Neuronal stem cell (in vitro differentiated cells): Measurements from ENCODE around the gene HDAC7.

ENCODE experiments used
- DNase-seq: peaks from one replicate; pipeline ENCODE4 v3.0.0-alpha.2; 2013; ENCODE audit warnings: low spot score
- H2AFZ ChIP-seq: one replicate; pipeline ENCODE4 v1.6.1; 2013; ENCODE audit warnings: mild to moderate bottlenecking, low read length, inconsistent platforms
- H2AK5ac ChIP-seq: 2 replicates; pipeline ENCODE4 v1.6.1; 2013; ENCODE audit warnings: low read depth, mild to moderate bottlenecking, inconsistent platforms, low read length, moderate library complexity, mixed read lengths
- H2BK120ac ChIP-seq: 2 replicates; pipeline ENCODE4 v1.6.1; 2013; ENCODE audit warnings: low read depth, mild to moderate bottlenecking, inconsistent platforms, low read length, moderate library complexity, mixed read lengths
- H2BK12ac ChIP-seq: one replicate; pipeline ENCODE4 v1.6.1; 2013; ENCODE audit warnings: low read length, inconsistent platforms
- H2BK15ac ChIP-seq: 2 replicates; pipeline ENCODE4 v1.6.1; 2013; ENCODE audit warnings: mild to moderate bottlenecking, low read length, inconsistent platforms, mixed read lengths
- H2BK5ac ChIP-seq: one replicate; pipeline ENCODE4 v1.6.1; 2013; ENCODE audit warnings: inconsistent platforms, mild to moderate bottlenecking, low read length, moderate library complexity
- H3K14ac ChIP-seq: one replicate; pipeline ENCODE4 v1.6.1; 2013; ENCODE audit warnings: low read length, inconsistent platforms
- H3K18ac ChIP-seq: 2 replicates; pipeline ENCODE4 v1.6.1; 2013; ENCODE audit warnings: low read length, inconsistent platforms
- H3K23ac ChIP-seq: 2 replicates; pipeline ENCODE4 v1.6.1; 2013; ENCODE audit warnings: low read depth, mild to moderate bottlenecking, mixed read lengths, low read length, inconsistent platforms; ENCODE audit not compliant: poor library complexity
- H3K27ac ChIP-seq: replicated peaks from 3 replicates; pipeline ENCODE4 v1.5.1; 2013; ENCODE audit warnings: low read length, inconsistent platforms
- H3K27me3 ChIP-seq, 3 experiments: 2 replicates each; pipeline ENCODE4 v1.6.1; 2013; ENCODE audit warnings: low read length in 3 of 3, mild to moderate bottlenecking in 2 of 3, inconsistent platforms in 1 of 3, low read depth in 1 of 3, mixed read lengths in 1 of 3, moderate library complexity in 1 of 3; ENCODE audit not compliant: control insufficient read depth in 3 of 3, insufficient read depth in 3 of 3
- H3K36me3 ChIP-seq, 2 donors: replicated peaks in 1 of 2; 2 replicates each; pipeline ENCODE4 v1.6.1; 2013; ENCODE audit warnings: low read length in 2 of 2; ENCODE audit not compliant: control insufficient read depth in 2 of 2, insufficient read depth in 2 of 2
- H3K4ac ChIP-seq: 2 replicates; pipeline ENCODE4 v1.6.1; 2013; ENCODE audit warnings: inconsistent platforms, mild to moderate bottlenecking, low read length, moderate library complexity
- H3K4me1 ChIP-seq, 2 donors: 1 replicate in 1 of 2; 2 replicates in 1 of 2; pipeline ENCODE4 v1.6.1; 2013; ENCODE audit warnings: low read length in 2 of 2, low read depth in 1 of 2; ENCODE audit not compliant: control insufficient read depth in 2 of 2, insufficient read depth in 1 of 2
- H3K4me2 ChIP-seq: one replicate; pipeline ENCODE4 v1.6.1; 2013; ENCODE audit warnings: mild to moderate bottlenecking, low read length, inconsistent platforms; ENCODE audit not compliant: insufficient read depth, poor library complexity, severe bottlenecking
- H3K4me3 ChIP-seq, 2 donors: 2 replicates each; pipeline ENCODE4 v1.5.1; 2013; ENCODE audit warnings: low read length in 2 of 2, mild to moderate bottlenecking in 2 of 2, inconsistent platforms in 1 of 2, moderate library complexity in 1 of 2
- H3K79me1 ChIP-seq: one replicate; pipeline ENCODE4 v1.6.1; 2013; ENCODE audit warnings: low read depth, mild to moderate bottlenecking, inconsistent platforms, low read length, moderate library complexity
- H3K9ac ChIP-seq: one replicate; pipeline ENCODE4 v1.6.1; 2013; ENCODE audit warnings: mild to moderate bottlenecking, low read depth, low read length, inconsistent platforms; ENCODE audit not compliant: poor library complexity
- H3K9me3 ChIP-seq, 2 donors: replicated peaks in 1 of 2; 2 replicates each; pipeline versions ENCODE3 to v1.6.1; 2013; ENCODE audit warnings: low read length in 2 of 2, mild to moderate bottlenecking in 2 of 2, inconsistent platforms in 1 of 2, low read depth in 1 of 2, mixed read lengths in 1 of 2, moderate library complexity in 1 of 2; ENCODE audit not compliant: control insufficient read depth in 2 of 2, insufficient read depth in 1 of 2
- H4K8ac ChIP-seq: one replicate; pipeline ENCODE4 v1.6.1; 2013; ENCODE audit warnings: low read depth, mild to moderate bottlenecking, inconsistent platforms, low read length, moderate library complexity
- H4K91ac ChIP-seq: one replicate; pipeline ENCODE4 v1.6.1; 2013; ENCODE audit warnings: low read length, low read depth, mild to moderate bottlenecking, inconsistent platforms; ENCODE audit not compliant: poor library complexity
- WGBS, 2 donors: extraction: QIAGEN DNeasy Blood & Tissue Kit; methylation state at CpG; one replicate each; pipeline ENCODE4 v1.1.7; 2013; ENCODE audit warnings: missing lambda C conversion rate in 2 of 2, mixed read lengths in 1 of 2; ENCODE audit not compliant: insufficient read length in 2 of 2, insufficient replicate concordance in 1 of 2; ENCODE audit errors: extremely low coverage in 2 of 2; 5-methylcytosine and 5-hydroxymethylcytosine counted together

HDAC7 gene

GRCh38 chr12:47750916-47751470 is 68.7 kb downstream of the HDAC7 start:
- H3K9me3 ChIP-seq: no peaks in the 10 kb centered on the region
- no peak for DNase-seq
- no peaks in the 10 kb centered on the region for H3K79me1 ChIP-seq
- no peaks in the 10 kb centered on the region for H3K27me3 ChIP-seq
- H3K4me2 ChIP-seq: no peak overlapping the region
- H2BK120ac ChIP-seq: no peak overlapping the region
- peaks cover 0 to under 1% of the 10 kb centered on the region in 2 donors for H3K4me1 ChIP-seq
- no peak overlapping the region for H2AFZ ChIP-seq
- no peak overlapping the region for H3K23ac ChIP-seq
- H3K9ac ChIP-seq: no peak overlapping the region
- H3K36me3 ChIP-seq: no peaks in the 10 kb centered on the region
- WGBS, 2 donors: no CpG with 5 or more reads among the region's 19 CpGs
- H2BK12ac ChIP-seq: no peak overlapping the region
- H2BK15ac ChIP-seq: peak overlapping the region; percentile 42
- H2AK5ac ChIP-seq: peak overlapping the region; percentile 67
- peak overlapping the region; percentile 39 for H3K18ac ChIP-seq
- no peak overlapping the region for H3K14ac ChIP-seq
- H4K8ac ChIP-seq: no peak overlapping the region
- no peak overlapping the region for H3K4me3 ChIP-seq
- no peak overlapping the region for H4K91ac ChIP-seq
- H3K27ac ChIP-seq: no peak overlapping the region
- no peak overlapping the region for H3K4ac ChIP-seq
- H2BK5ac ChIP-seq: no peak overlapping the region

GRCh38 chr12:47750229-47750798 is 69.4 kb downstream of the HDAC7 start:
- H3K4me2 ChIP-seq: no peak overlapping the region
- no peaks in the 10 kb centered on the region for H3K36me3 ChIP-seq
- no peak overlapping the region for H3K4me3 ChIP-seq
- no peak overlapping the region for H4K8ac ChIP-seq
- H2BK15ac ChIP-seq: peak overlapping the region; percentile 24
- no peak overlapping the region for H2BK5ac ChIP-seq
- H2AFZ ChIP-seq: no peak overlapping the region
- peak overlapping the region; percentile 69 for H3K18ac ChIP-seq
- H2BK120ac ChIP-seq: no peak overlapping the region
- H3K14ac ChIP-seq: no peak overlapping the region
- H3K9me3 ChIP-seq: no peaks in the 10 kb centered on the region
- H2AK5ac ChIP-seq: no peak overlapping the region
- H3K4ac ChIP-seq: no peak overlapping the region
- H4K91ac ChIP-seq: no peak overlapping the region
- H2BK12ac ChIP-seq: peak overlapping the region; percentile 36
- no peak overlapping the region for H3K27ac ChIP-seq
- WGBS, 2 donors: no CpG with 5 or more reads among the region's 10 CpGs
- DNase-seq: no peak
- H3K9ac ChIP-seq: peak overlapping the region; percentile 60
- peak overlapping the region; percentile 86 for H3K23ac ChIP-seq
- H3K27me3 ChIP-seq: no peaks in the 10 kb centered on the region
- peaks cover 0 to 4% of the 10 kb centered on the region in 2 donors for H3K4me1 ChIP-seq
- no peaks in the 10 kb centered on the region for H3K79me1 ChIP-seq

- Histone ChIP-seq H2AK5ac (peak overlapping the region; percentile 30), H3K9ac (peak overlapping the region; percentile 9), H2BK5ac (no peak overlapping the region), H3K23ac (peak overlapping the region; percentile 17), H3K79me1 (no peaks in the 10 kb centered on the region), H2BK120ac (no peak overlapping the region), H2BK12ac (no peak overlapping the region), H3K4me3 (no peak overlapping the region), H4K91ac (no peak overlapping the region), H2BK15ac (no peak overlapping the region), H3K27me3 (no peaks in the 10 kb centered on the region), H3K4me2 (no peak overlapping the region), H3K18ac (peak overlapping the region; percentile 11), H4K8ac (no peak overlapping the region), H3K27ac (no peak overlapping the region), H3K14ac (no peak overlapping the region), H3K36me3 (no peaks in the 10 kb centered on the region), H3K4me1 (peaks cover 0 to 13% of the 10 kb centered on the region in 2 donors), H3K4ac (no peak overlapping the region), H2AFZ (no peak overlapping the region), H3K9me3 (no peaks in the 10 kb centered on the region)
- DNase-seq: no peak
- no CpG with 5 or more reads among the region's 3 CpGs for whole genome bisulfite sequencing, 2 donors
These were observed 70.8 kb downstream of the HDAC7 start for GRCh38 chr12:47748899-47749298.

GRCh38 chr12:47748507-47748828 is 71.2 kb downstream of the HDAC7 start:
- Histone ChIP-seq H2AK5ac (peak overlapping the region; percentile 8), H3K27me3 (no peaks in the 10 kb centered on the region), H3K4me1 (peaks cover 0 to 13% of the 10 kb centered on the region in 2 donors), H3K4me3 (no peak overlapping the region), H3K4ac (no peak overlapping the region), H3K23ac (peak overlapping the region; percentile 17), H2AFZ (no peak overlapping the region), H2BK12ac (no peak overlapping the region), H3K14ac (no peak overlapping the region), H4K8ac (no peak overlapping the region), H3K18ac (peak overlapping the region; percentile 11), H3K79me1 (no peaks in the 10 kb centered on the region), H3K4me2 (no peak overlapping the region), H2BK15ac (no peak overlapping the region), H3K36me3 (no peaks in the 10 kb centered on the region), H3K27ac (no peak overlapping the region), H2BK5ac (no peak overlapping the region), H3K9ac (no peak overlapping the region), H2BK120ac (no peak overlapping the region), H4K91ac (no peak overlapping the region), H3K9me3 (no peaks in the 10 kb centered on the region)
- no peak for DNase-seq
- no CpG with 5 or more reads among the region's 1 CpG for WGBS, 2 donors
